ENCODE data around the gene RNU2-1.
A peak's percentile ranks its signal among the peaks of the same experiment; 100 is the strongest.

The RNU2-1 gene

GRCh38 chr17:43224146-43224705 lies 9.6 kb downstream of the RNU2-1 start:
- Histone ChIP-seq H2AFZ (ENCODE audit: low read length) (no peak overlapping the region), H3K9me3 (replicated peaks in 1 of 2; ENCODE audit: control insufficient read depth in 2 of 2, insufficient read depth in 1 of 2, low read depth in 1 of 2, low read length in 2 of 2) (no peaks in the 10 kb centered on the region), H3K14ac (ENCODE audit: low read length) (no peak overlapping the region), H2BK120ac (ENCODE audit: low read depth, low read length) (no peak overlapping the region), H3K23ac (ENCODE audit: low read depth, low read length, poor library complexity) (no peak overlapping the region), H3K4me2 (ENCODE audit: insufficient read depth, low read length, poor library complexity, severe bottlenecking) (no peak overlapping the region), H2AK5ac (ENCODE audit: low read depth, low read length) (no peak overlapping the region), H3K27me3 (ENCODE audit: control insufficient read depth in 3 of 3, insufficient read depth in 3 of 3, low read depth in 1 of 3, low read length in 3 of 3) (no peaks in the 10 kb centered on the region), H3K79me1 (ENCODE audit: low read depth, low read length) (no peaks in the 10 kb centered on the region), H4K8ac (ENCODE audit: low read depth, low read length) (no peak overlapping the region), H3K4me3 (ENCODE audit: low read length in 2 of 2) (peak overlapping the region in 1 of 2 donors; percentile 56), H3K9ac (ENCODE audit: low read depth, low read length, poor library complexity) (peak overlapping the region; percentile 17), H2BK12ac (ENCODE audit: low read length) (no peak overlapping the region), H3K18ac (ENCODE audit: low read length) (no peak overlapping the region), H3K4ac (ENCODE audit: low read length) (no peak overlapping the region), H3K27ac (replicated peaks; ENCODE audit: low read length) (no peak overlapping the region), H3K4me1 (ENCODE audit: control insufficient read depth in 2 of 2, insufficient read depth in 1 of 2, low read depth in 1 of 2, low read length in 2 of 2) (peaks cover 0 to 5% of the 10 kb centered on the region in 2 donors), H3K36me3 (replicated peaks in 1 of 2; ENCODE audit: control insufficient read depth in 2 of 2, insufficient read depth in 2 of 2, low read length in 2 of 2) (no peaks in the 10 kb centered on the region), H2BK5ac (ENCODE audit: low read length) (no peak overlapping the region), H4K91ac (ENCODE audit: low read depth, low read length, poor library complexity) (no peak overlapping the region), H2BK15ac (ENCODE audit: low read length) (no peak overlapping the region)
- no peak for DNase-seq (ENCODE audit: low spot score)
- no CpG with 5 or more reads among the region's 7 CpGs for whole genome bisulfite sequencing, 2 donors (ENCODE audit: extremely low coverage in 2 of 2, insufficient read length in 2 of 2, insufficient replicate concordance in 1 of 2)

- Histone ChIP-seq H2AK5ac (ENCODE audit: low read depth, low read length) (peak overlapping the region; percentile 5), H2AFZ (ENCODE audit: low read length) (no peak overlapping the region), H4K91ac (ENCODE audit: low read depth, low read length, poor library complexity) (no peak overlapping the region), H3K23ac (ENCODE audit: low read depth, low read length, poor library complexity) (peak overlapping the region; percentile 49), H3K79me1 (ENCODE audit: low read depth, low read length) (no peaks in the 10 kb centered on the region), H4K8ac (ENCODE audit: low read depth, low read length) (no peak overlapping the region), H2BK5ac (ENCODE audit: low read length) (no peak overlapping the region), H2BK120ac (ENCODE audit: low read depth, low read length) (no peak overlapping the region), H3K4me3 (ENCODE audit: low read length in 2 of 2) (no peak overlapping the region), H3K9ac (ENCODE audit: low read depth, low read length, poor library complexity) (no peak overlapping the region), H3K4me2 (ENCODE audit: insufficient read depth, low read length, poor library complexity, severe bottlenecking) (no peak overlapping the region), H3K4ac (ENCODE audit: low read length) (no peak overlapping the region), H3K27me3 (ENCODE audit: control insufficient read depth in 3 of 3, insufficient read depth in 3 of 3, low read depth in 1 of 3, low read length in 3 of 3) (no peaks in the 10 kb centered on the region), H3K9me3 (replicated peaks in 1 of 2; ENCODE audit: control insufficient read depth in 2 of 2, insufficient read depth in 1 of 2, low read depth in 1 of 2, low read length in 2 of 2) (no peaks in the 10 kb centered on the region), H3K14ac (ENCODE audit: low read length) (no peak overlapping the region), H3K18ac (ENCODE audit: low read length) (peak overlapping the region; percentile 74), H3K36me3 (replicated peaks in 1 of 2; ENCODE audit: control insufficient read depth in 2 of 2, insufficient read depth in 2 of 2, low read length in 2 of 2) (peaks cover 0 to 1% of the 10 kb centered on the region in 2 donors), H3K27ac (replicated peaks; ENCODE audit: low read length) (no peak overlapping the region), H2BK15ac (ENCODE audit: low read length) (no peak overlapping the region), H2BK12ac (ENCODE audit: low read length) (no peak overlapping the region), H3K4me1 (ENCODE audit: control insufficient read depth in 2 of 2, insufficient read depth in 1 of 2, low read depth in 1 of 2, low read length in 2 of 2) (peaks cover 0 to 5% of the 10 kb centered on the region in 2 donors)
- no CpG with 5 or more reads among the region's 9 CpGs for WGBS, 2 donors (ENCODE audit: extremely low coverage in 2 of 2, insufficient read length in 2 of 2, insufficient replicate concordance in 1 of 2)
- DNase-seq (ENCODE audit: low spot score): no peak
These were observed 13.2 kb downstream of the RNU2-1 start for GRCh38 chr17:43220511-43221125.

- no peak for DNase-seq (ENCODE audit: low spot score)
- H3K18ac ChIP-seq (ENCODE audit: low read length): no peak overlapping the region
These were observed 13.9 kb downstream of the RNU2-1 start for GRCh38 chr17:43219746-43220380.

GRCh38 chr17:43219001-43219400 lies 14.8 kb downstream of the RNU2-1 start:
- Histone ChIP-seq H3K4me1 (ENCODE audit: control insufficient read depth in 2 of 2, insufficient read depth in 1 of 2, low read depth in 1 of 2, low read length in 2 of 2) (peaks cover 0 to 5% of the 10 kb centered on the region in 2 donors), H3K4me2 (ENCODE audit: insufficient read depth, low read length, poor library complexity, severe bottlenecking) (no peak overlapping the region), H3K18ac (ENCODE audit: low read length) (no peak overlapping the region), H2AFZ (ENCODE audit: low read length) (no peak overlapping the region), H2BK15ac (ENCODE audit: low read length) (no peak overlapping the region), H2AK5ac (ENCODE audit: low read depth, low read length) (no peak overlapping the region), H2BK120ac (ENCODE audit: low read depth, low read length) (no peak overlapping the region), H3K79me1 (ENCODE audit: low read depth, low read length) (no peaks in the 10 kb centered on the region), H3K36me3 (replicated peaks in 1 of 2; ENCODE audit: control insufficient read depth in 2 of 2, insufficient read depth in 2 of 2, low read length in 2 of 2) (peaks cover 0 to 3% of the 10 kb centered on the region in 2 donors), H3K4ac (ENCODE audit: low read length) (no peak overlapping the region), H3K23ac (ENCODE audit: low read depth, low read length, poor library complexity) (no peak overlapping the region), H4K91ac (ENCODE audit: low read depth, low read length, poor library complexity) (no peak overlapping the region), H2BK5ac (ENCODE audit: low read length) (no peak overlapping the region), H3K27me3 (ENCODE audit: control insufficient read depth in 3 of 3, insufficient read depth in 3 of 3, low read depth in 1 of 3, low read length in 3 of 3) (no peaks in the 10 kb centered on the region), H3K9me3 (replicated peaks in 1 of 2; ENCODE audit: control insufficient read depth in 2 of 2, insufficient read depth in 1 of 2, low read depth in 1 of 2, low read length in 2 of 2) (no peaks in the 10 kb centered on the region), H4K8ac (ENCODE audit: low read depth, low read length) (no peak overlapping the region), H3K4me3 (ENCODE audit: low read length in 2 of 2) (no peak overlapping the region), H3K14ac (ENCODE audit: low read length) (no peak overlapping the region), H2BK12ac (ENCODE audit: low read length) (no peak overlapping the region), H3K27ac (replicated peaks; ENCODE audit: low read length) (no peak overlapping the region), H3K9ac (ENCODE audit: low read depth, low read length, poor library complexity) (peak overlapping the region; percentile 25)
- DNase-seq (ENCODE audit: low spot score): no peak
- WGBS, 2 donors (ENCODE audit: extremely low coverage in 2 of 2, insufficient read length in 2 of 2, insufficient replicate concordance in 1 of 2): no CpG with 5 or more reads among the region's 2 CpGs

More at GRCh38 chr17:43219746-43220380, 13.9 kb downstream of the RNU2-1 start:
- H3K9me3 ChIP-seq (replicated peaks in 1 of 2; ENCODE audit: control insufficient read depth in 2 of 2, insufficient read depth in 1 of 2, low read depth in 1 of 2, low read length in 2 of 2): no peaks in the 10 kb centered on the region
- H3K23ac ChIP-seq (ENCODE audit: low read depth, low read length, poor library complexity): no peak overlapping the region
- no peak overlapping the region for H4K8ac ChIP-seq (ENCODE audit: low read depth, low read length)
- no peak overlapping the region for H3K14ac ChIP-seq (ENCODE audit: low read length)
- no peak overlapping the region for H2BK12ac ChIP-seq (ENCODE audit: low read length)
- H3K36me3 ChIP-seq (replicated peaks in 1 of 2; ENCODE audit: control insufficient read depth in 2 of 2, insufficient read depth in 2 of 2, low read length in 2 of 2): peaks cover 0 to 1% of the 10 kb centered on the region in 2 donors
- H2AK5ac ChIP-seq (ENCODE audit: low read depth, low read length): no peak overlapping the region
- H3K79me1 ChIP-seq (ENCODE audit: low read depth, low read length): no peaks in the 10 kb centered on the region
- H3K27ac ChIP-seq (replicated peaks; ENCODE audit: low read length): no peak overlapping the region
- WGBS, 2 donors (ENCODE audit: extremely low coverage in 2 of 2, insufficient read length in 2 of 2, insufficient replicate concordance in 1 of 2): no CpG with 5 or more reads among the region's 8 CpGs
- no peak overlapping the region for H2AFZ ChIP-seq (ENCODE audit: low read length)
- no peak overlapping the region for H3K4me3 ChIP-seq (ENCODE audit: low read length in 2 of 2)
- no peaks in the 10 kb centered on the region for H3K27me3 ChIP-seq (ENCODE audit: control insufficient read depth in 3 of 3, insufficient read depth in 3 of 3, low read depth in 1 of 3, low read length in 3 of 3)
- H2BK120ac ChIP-seq (ENCODE audit: low read depth, low read length): no peak overlapping the region
- no peak overlapping the region for H4K91ac ChIP-seq (ENCODE audit: low read depth, low read length, poor library complexity)
- H3K4ac ChIP-seq (ENCODE audit: low read length): no peak overlapping the region
- peaks cover 0 to 5% of the 10 kb centered on the region in 2 donors for H3K4me1 ChIP-seq (ENCODE audit: control insufficient read depth in 2 of 2, insufficient read depth in 1 of 2, low read depth in 1 of 2, low read length in 2 of 2)
- no peak overlapping the region for H3K9ac ChIP-seq (ENCODE audit: low read depth, low read length, poor library complexity)
- no peak overlapping the region for H3K4me2 ChIP-seq (ENCODE audit: insufficient read depth, low read length, poor library complexity, severe bottlenecking)
- H2BK5ac ChIP-seq (ENCODE audit: low read length): no peak overlapping the region
- H2BK15ac ChIP-seq (ENCODE audit: low read length): no peak overlapping the region
